MM.1S (cell line): ENCODE data around the gene ULK4.

Experiments used
- DNase-seq: peaks from one replicate; pipeline ENCODE4 v3.0.0-alpha.2; 2015
- H2AFZ ChIP-seq: fragments of 300-600 bp; sonication (generic); 2 replicates; pipeline ENCODE4 v1.6.0; 2016; ENCODE audit warnings: antibody characterized with exemption, low read length
- H3F3A ChIP-seq: fragments of 300-600 bp; sonication (generic); 2 replicates; pipeline ENCODE4 v1.6.1; 2016; ENCODE audit warnings: mild to moderate bottlenecking, antibody characterized with exemption, low read length, moderate library complexity, mixed read lengths; ENCODE audit not compliant: insufficient read depth
- H3K27ac ChIP-seq: fragments of 300-600 bp; sonication (generic); 2 replicates; pipeline ENCODE4 v1.5.1; 2016; ENCODE audit warnings: mild to moderate bottlenecking, low read length
- H3K27me3 ChIP-seq: fragments of 300-600 bp; sonication (generic); replicated peaks from 2 replicates; pipeline ENCODE4 v1.6.0; 2016; ENCODE audit warnings: low read length; ENCODE audit not compliant: insufficient read depth
- H3K36me3 ChIP-seq: fragments of 300-600 bp; sonication (generic); replicated peaks from 2 replicates; pipeline ENCODE4 v1.6.1; 2016; ENCODE audit warnings: mild to moderate bottlenecking, low read length, mixed read lengths; ENCODE audit not compliant: insufficient read depth
- H3K4me1 ChIP-seq: fragments of 300-600 bp; sonication (generic); 2 replicates; pipeline ENCODE4 v1.6.1; 2016; ENCODE audit warnings: low read length, mixed read lengths
- H3K4me2 ChIP-seq: fragments of 300-600 bp; sonication (generic); 2 replicates; pipeline ENCODE4 v1.6.0; 2016; ENCODE audit warnings: low read depth, low read length
- H3K4me3 ChIP-seq: fragments of 300-600 bp; sonication (generic); 2 replicates; pipeline ENCODE4 v1.5.1; 2016; ENCODE audit warnings: low read length, mixed read lengths
- H3K79me2 ChIP-seq: fragments of 300-600 bp; sonication (generic); 2 replicates; pipeline ENCODE4 v1.6.1; 2016; ENCODE audit warnings: mixed run types, low read length, mixed read lengths
- H3K9ac ChIP-seq: fragments of 300-600 bp; sonication (generic); 2 replicates; pipeline ENCODE4 v1.6.1; 2016; ENCODE audit warnings: low read length, mixed read lengths
- H3K9me2 ChIP-seq: fragments of 300-600 bp; sonication (generic); replicated peaks from 2 replicates; pipeline ENCODE4 v1.6.1; 2016; ENCODE audit warnings: mild to moderate bottlenecking, low read length, mixed read lengths; ENCODE audit not compliant: insufficient read depth
- H3K9me3 ChIP-seq: fragments of 300-600 bp; sonication (generic); replicated peaks from 2 replicates; pipeline ENCODE4 v1.6.1; 2016; ENCODE audit warnings: mild to moderate bottlenecking, low read length, mixed read lengths; ENCODE audit not compliant: insufficient read depth
- H4K20me1 ChIP-seq: fragments of 300-600 bp; sonication (generic); 2 replicates; pipeline ENCODE4 v1.6.1; 2016; ENCODE audit warnings: mild to moderate bottlenecking, low read length, moderate library complexity, mixed read lengths; ENCODE audit not compliant: insufficient read depth
- EZH2 ChIP-seq: fragments of 300-600 bp; sonication (generic); optimal IDR thresholded peaks from 2 replicates; pipeline ENCODE3; 2017; ENCODE audit warnings: low read depth, mild to moderate bottlenecking, antibody characterized with exemption, low read length, mixed read lengths
- EZH2phosphoT487 ChIP-seq: fragments of 300-600 bp; sonication (generic); IDR thresholded peaks from 2 replicates; pipeline ENCODE4 v1.6.1; 2018; ENCODE audit warnings: antibody characterized with exemption, low read length
- TF ChIP-seq, protein P1 (sequence below): fragments of 300-600 bp; sonication (generic); IDR thresholded peaks from 2 replicates; pipeline ENCODE4 v1.5.1; 2016; ENCODE audit warnings: antibody characterized with exemption, low read length, mixed read lengths

ULK4 gene

DNA sequence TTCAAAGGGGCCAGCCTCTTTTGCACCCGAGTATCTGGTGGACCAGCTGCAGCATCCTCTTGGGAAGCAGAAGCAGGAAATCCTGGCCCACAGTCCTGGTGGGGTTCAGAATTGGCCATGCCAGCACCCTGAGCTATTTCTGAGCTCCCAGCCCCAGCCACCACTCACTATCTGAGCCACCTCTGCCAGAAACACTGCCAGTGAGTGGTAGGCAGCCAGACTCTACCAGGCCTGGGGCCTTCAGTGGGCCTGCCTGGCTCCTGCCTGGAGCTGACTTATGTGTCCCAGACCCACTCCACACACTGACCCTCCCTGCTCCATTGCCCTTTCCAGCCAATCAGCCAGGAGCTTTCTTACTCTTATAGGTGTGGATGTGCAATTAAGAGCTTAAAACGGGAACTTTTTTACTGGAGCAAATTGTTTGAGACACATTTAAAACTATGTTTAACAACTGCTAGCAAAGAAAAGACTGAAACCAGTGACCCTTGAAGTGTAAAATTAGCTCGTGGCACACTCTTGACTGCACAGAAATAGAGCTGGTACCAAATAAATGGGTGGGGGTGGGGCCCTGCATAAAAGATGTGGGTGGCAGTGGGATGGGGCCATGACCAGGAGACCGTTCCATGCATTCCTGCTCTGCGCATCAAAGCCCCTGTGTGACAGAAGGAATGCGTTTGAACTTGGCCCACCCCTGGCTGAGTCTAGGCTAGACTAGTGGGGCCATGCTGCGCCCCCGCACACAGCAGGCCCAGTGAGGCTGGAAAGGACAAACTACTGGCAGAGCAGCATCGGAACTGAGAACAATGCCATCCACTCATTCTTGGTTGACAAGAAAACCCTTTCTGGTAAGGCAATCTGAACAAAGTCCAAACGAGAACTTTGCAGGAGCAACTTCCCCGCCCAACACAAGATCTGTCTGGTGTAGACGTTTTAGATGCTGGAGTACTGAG is 714.6 kb downstream of the ULK4 start:
- Histone ChIP-seq H3K4me3 (no peak overlapping the region), H3K27me3 (no peaks in the 10 kb centered on the region), H2AFZ (no peak overlapping the region), H3K4me2 (no peak overlapping the region), H3F3A (no peaks in the 10 kb centered on the region), H4K20me1 (no peaks in the 10 kb centered on the region), H3K9ac (no peak overlapping the region), H3K9me3 (no peaks in the 10 kb centered on the region), H3K27ac (no peak overlapping the region), H3K79me2 (no peaks in the 10 kb centered on the region), H3K4me1 (no peaks in the 10 kb centered on the region), H3K36me3 (no peaks in the 10 kb centered on the region), H3K9me2 (no peaks in the 10 kb centered on the region)
- DNase-seq, result no peak
- TF ChIP-seq, protein P1, sequence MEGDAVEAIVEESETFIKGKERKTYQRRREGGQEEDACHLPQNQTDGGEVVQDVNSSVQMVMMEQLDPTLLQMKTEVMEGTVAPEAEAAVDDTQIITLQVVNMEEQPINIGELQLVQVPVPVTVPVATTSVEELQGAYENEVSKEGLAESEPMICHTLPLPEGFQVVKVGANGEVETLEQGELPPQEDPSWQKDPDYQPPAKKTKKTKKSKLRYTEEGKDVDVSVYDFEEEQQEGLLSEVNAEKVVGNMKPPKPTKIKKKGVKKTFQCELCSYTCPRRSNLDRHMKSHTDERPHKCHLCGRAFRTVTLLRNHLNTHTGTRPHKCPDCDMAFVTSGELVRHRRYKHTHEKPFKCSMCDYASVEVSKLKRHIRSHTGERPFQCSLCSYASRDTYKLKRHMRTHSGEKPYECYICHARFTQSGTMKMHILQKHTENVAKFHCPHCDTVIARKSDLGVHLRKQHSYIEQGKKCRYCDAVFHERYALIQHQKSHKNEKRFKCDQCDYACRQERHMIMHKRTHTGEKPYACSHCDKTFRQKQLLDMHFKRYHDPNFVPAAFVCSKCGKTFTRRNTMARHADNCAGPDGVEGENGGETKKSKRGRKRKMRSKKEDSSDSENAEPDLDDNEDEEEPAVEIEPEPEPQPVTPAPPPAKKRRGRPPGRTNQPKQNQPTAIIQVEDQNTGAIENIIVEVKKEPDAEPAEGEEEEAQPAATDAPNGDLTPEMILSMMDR, result no peak
- no peak for TF ChIP-seq EZH2
- no peak for TF ChIP-seq EZH2phosphoT487

DNA sequence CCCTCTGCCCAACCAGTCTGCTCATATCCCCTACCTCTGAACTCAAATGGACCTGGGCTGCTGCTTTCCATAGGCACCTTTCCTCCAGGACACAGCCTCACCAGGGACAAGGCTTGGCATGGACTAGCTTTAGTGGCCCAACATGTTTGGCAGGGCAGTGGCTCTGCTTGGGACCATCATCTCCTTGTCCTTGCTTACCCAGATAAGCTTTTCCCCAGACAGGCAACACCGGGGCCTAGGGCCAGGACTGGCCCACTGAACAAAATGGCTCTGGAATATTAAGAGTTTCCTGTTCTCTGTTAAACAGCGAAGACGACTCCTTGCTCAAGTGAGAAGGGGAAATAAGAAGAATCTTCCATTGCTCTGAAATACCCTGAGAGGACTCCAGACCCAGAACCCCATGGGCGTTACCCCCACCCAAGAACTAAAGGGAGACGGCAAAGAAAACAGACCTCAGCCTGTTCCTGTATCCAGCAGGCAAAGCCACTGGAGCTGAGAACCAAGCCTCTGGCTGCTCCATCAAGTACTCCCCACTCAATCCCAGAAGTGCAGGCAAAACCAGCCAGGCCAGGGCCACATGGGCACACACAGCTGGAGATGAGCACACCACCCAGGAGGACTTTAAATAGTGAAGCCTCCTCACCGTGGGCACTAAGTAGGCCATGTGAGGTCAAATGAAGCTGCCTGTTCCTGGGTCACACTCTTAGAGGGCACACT is 717.1 kb downstream of the ULK4 start:
- Histone ChIP-seq H3K36me3 (no peaks in the 10 kb centered on the region), H4K20me1 (no peaks in the 10 kb centered on the region)

DNA sequence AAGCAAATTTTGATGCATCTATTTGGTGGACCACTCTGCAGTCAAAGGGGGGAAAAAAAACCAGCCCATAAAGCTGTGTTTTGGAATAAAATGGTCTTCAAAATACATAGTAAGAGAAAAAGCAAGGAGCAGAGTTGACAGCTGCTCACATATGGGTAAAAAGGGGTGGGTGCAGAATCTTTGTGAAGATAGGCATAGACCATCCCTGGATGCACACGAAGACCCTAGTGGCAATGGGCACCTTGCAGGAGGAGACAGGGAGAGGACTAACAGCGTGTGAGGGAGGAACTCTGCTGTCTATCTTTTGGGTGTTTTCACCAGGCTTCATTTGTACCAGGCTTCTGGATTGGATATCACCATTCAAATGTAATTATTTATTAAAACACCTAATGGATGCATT is 718.7 kb downstream of the ULK4 start:
- Histone ChIP-seq H3K27me3 (no peaks in the 10 kb centered on the region), H3K9me2 (no peaks in the 10 kb centered on the region), H3K79me2 (no peaks in the 10 kb centered on the region), H3K9ac (no peak overlapping the region), H3K9me3 (no peaks in the 10 kb centered on the region), H3F3A (no peaks in the 10 kb centered on the region), H3K27ac (no peak overlapping the region), H3K4me2 (no peak overlapping the region), H3K4me1 (no peaks in the 10 kb centered on the region), H4K20me1 (no peaks in the 10 kb centered on the region), H2AFZ (no peak overlapping the region), H3K4me3 (no peak overlapping the region), H3K36me3 (no peaks in the 10 kb centered on the region)
- TF ChIP-seq EZH2, result no peak
- TF ChIP-seq, protein P1, result no peak
- TF ChIP-seq EZH2phosphoT487, result no peak
- DNase-seq, result no peak

More for the DNA sequence above, 717.1 kb downstream of the ULK4 start:
- TF ChIP-seq EZH2phosphoT487 (no peak), EZH2 (no peak)
- TF ChIP-seq, protein P1, result no peak
- Histone ChIP-seq H3K4me1 (no peaks in the 10 kb centered on the region), H2AFZ (no peak overlapping the region), H3K27ac (no peak overlapping the region), H3K9me2 (no peaks in the 10 kb centered on the region), H3K27me3 (no peaks in the 10 kb centered on the region), H3K4me2 (no peak overlapping the region), H3K79me2 (no peaks in the 10 kb centered on the region), H3K9ac (no peak overlapping the region), H3K9me3 (no peaks in the 10 kb centered on the region), H3F3A (no peaks in the 10 kb centered on the region), H3K4me3 (no peak overlapping the region)
- DNase-seq, result no peak
